NCI-H1930 (cell line): ENCODE results near the gene KIF5A.
"Not testable (repeated sequence)": the region's sequence is repeated elsewhere in the genome, so short reads cannot be mapped to it uniquely, and the experiment has no call there.

Source experiments
- DNase-seq, 2 experiments: peaks; one replicate each; lab custom pipeline; 2025; lab: John Stamatoyannopoulos, UW

KIF5A gene

GRCh38 chr12:57554897-57555296 lies 5.1 kb downstream of the KIF5A start:
- DNase-seq = no peak

GRCh38 chr12:57558864-57559263 lies 9.0 kb downstream of the KIF5A start:
- no peak for DNase-seq

- DNase-seq = no peak
These were observed 10.7 kb downstream of the KIF5A start for GRCh38 chr12:57560516-57560915.

GRCh38 chr12:57561117-57561516 lies 11.3 kb downstream of the KIF5A start:
- DNase-seq = not testable (repeated sequence)

- DNase-seq = no peak
These were observed 13.5 kb downstream of the KIF5A start for GRCh38 chr12:57563358-57563757.

GRCh38 chr12:57564178-57564740 lies 14.4 kb downstream of the KIF5A start:
- DNase-seq = no peak

GRCh38 chr12:57568838-57569237 lies 19.0 kb downstream of the KIF5A start:
- no peak for DNase-seq

GRCh38 chr12:57569858-57570257 lies 20.0 kb downstream of the KIF5A start:
- no peak for DNase-seq

- not testable (repeated sequence) for DNase-seq
These were observed 20.6 kb downstream of the KIF5A start for GRCh38 chr12:57570438-57570837.

- no peak for DNase-seq
These were observed 22.3 kb downstream of the KIF5A start for GRCh38 chr12:57571926-57572762.

GRCh38 chr12:57574795-57575194 lies 25.0 kb downstream of the KIF5A start:
- no peak for DNase-seq

GRCh38 chr12:57575771-57576612 lies 26.1 kb downstream of the KIF5A start:
- DNase-seq = no peak

- DNase-seq = no peak
These were observed 26.8 kb downstream of the KIF5A start for GRCh38 chr12:57576613-57577160.

GRCh38 chr12:57577981-57578758 lies 28.3 kb downstream of the KIF5A start:
- no peak for DNase-seq

- no peak for DNase-seq
These were observed 29.2 kb downstream of the KIF5A start for GRCh38 chr12:57579011-57579410.

- DNase-seq = no peak
These were observed 30.0 kb downstream of the KIF5A start for GRCh38 chr12:57579677-57580465.

- no peak for DNase-seq
These were observed 30.6 kb downstream of the KIF5A start for GRCh38 chr12:57580466-57580795.

GRCh38 chr12:57581802-57582201 lies 32.0 kb downstream of the KIF5A start:
- no peak for DNase-seq

- DNase-seq = no peak
These were observed 32.6 kb downstream of the KIF5A start for GRCh38 chr12:57582440-57582839.

GRCh38 chr12:57583008-57583831 lies 33.4 kb downstream of the KIF5A start:
- DNase-seq = peak; percentile 66 to 69
